ENCODE data around the gene RAI14.

- TF ChIP-seq CTCF (IDR thresholded peaks at IDR 0.05) (no peak), ZFX (IDR thresholded peaks at IDR 0.05; ENCODE audit: borderline replicate concordance) (no peak)
These were observed 16.1 kb upstream of the RAI14 start for GRCh38 chr5:34639852-34640626.
